ENCODE measurements around the gene NOL4L.
"Not testable (repeated sequence)": the region's sequence is repeated elsewhere in the genome, so short reads cannot be mapped to it uniquely, and the experiment has no call there.

Gene NOL4L

DNA sequence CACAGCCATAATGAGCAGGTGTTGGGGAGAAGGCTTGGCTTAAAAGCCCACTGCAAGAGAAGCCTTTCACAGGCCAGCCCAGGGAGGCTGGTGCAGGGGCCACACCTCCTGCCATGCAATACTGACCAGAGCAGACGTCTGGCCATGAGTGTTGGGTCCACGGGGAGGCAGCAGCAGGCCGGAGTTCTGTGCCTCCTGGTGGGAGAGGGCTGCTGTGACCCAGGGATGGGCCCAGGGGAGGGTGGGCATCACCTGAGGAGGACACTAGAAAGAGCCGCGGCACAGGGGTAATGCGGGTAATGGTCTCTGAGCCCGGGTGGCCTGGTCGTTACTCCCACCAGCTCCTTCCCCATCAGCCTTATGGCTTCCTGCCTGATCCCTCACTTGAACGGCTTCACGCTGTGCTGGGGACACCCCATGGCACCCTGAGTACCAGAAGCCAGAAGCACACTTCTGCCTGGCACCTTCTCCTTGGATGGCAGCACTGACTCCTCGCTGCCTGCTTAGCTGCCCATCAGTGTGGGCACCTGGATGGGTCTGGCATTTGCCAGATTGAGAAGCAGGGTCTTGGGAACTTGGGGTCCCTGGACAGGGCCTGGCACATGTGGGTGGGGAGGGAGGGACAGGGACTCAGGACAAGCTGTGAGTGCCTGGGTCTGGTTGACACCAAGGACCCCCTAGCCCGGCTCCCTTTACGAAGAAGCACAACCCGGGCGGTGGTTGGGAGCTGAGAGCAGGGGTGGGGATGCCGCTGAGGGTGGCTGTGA lies 118.2 kb downstream of the NOL4L start:
- no peak for ATAC-seq
- TF ChIP-seq TOX (CRISPR knock-in tag; IDR thresholded peaks at IDR 0.05; ENCODE audit: borderline replicate concordance) (no peak), SNAI2 (CRISPR knock-in tag; IDR thresholded peaks at IDR 0.05) (no peak), TSHZ2 (CRISPR knock-in tag; IDR thresholded peaks at IDR 0.05) (no peak), ISL1 (CRISPR knock-in tag; IDR thresholded peaks at IDR 0.05) (no peak), ESRRG (CRISPR knock-in tag; IDR thresholded peaks at IDR 0.05) (no peak), CSDC2 (CRISPR knock-in tag; IDR thresholded peaks at IDR 0.05) (no peak), CREB5 (CRISPR knock-in tag; IDR thresholded peaks at IDR 0.05; ENCODE audit: low read depth) (no peak), RARB (CRISPR knock-in tag; IDR thresholded peaks at IDR 0.05) (no peak), PPARA (CRISPR knock-in tag; IDR thresholded peaks at IDR 0.05; ENCODE audit: borderline replicate concordance) (no peak), ZFP30 (CRISPR knock-in tag; IDR thresholded peaks at IDR 0.05) (no peak)

- ATAC-seq: not testable (repeated sequence)
Observed at GRCh38 chr20:32465901-32466675, 119.0 kb downstream of the NOL4L start.

- no peak for TF ChIP-seq ZC3H10 (CRISPR knock-in tag; IDR thresholded peaks at IDR 0.05)
- TF ChIP-seq BACH2 (CRISPR knock-in tag; IDR thresholded peaks at IDR 0.05; ENCODE audit: borderline replicate concordance): no peak
- TF ChIP-seq ZFP30 (CRISPR knock-in tag; IDR thresholded peaks at IDR 0.05): no peak
- TF ChIP-seq, protein P1, sequence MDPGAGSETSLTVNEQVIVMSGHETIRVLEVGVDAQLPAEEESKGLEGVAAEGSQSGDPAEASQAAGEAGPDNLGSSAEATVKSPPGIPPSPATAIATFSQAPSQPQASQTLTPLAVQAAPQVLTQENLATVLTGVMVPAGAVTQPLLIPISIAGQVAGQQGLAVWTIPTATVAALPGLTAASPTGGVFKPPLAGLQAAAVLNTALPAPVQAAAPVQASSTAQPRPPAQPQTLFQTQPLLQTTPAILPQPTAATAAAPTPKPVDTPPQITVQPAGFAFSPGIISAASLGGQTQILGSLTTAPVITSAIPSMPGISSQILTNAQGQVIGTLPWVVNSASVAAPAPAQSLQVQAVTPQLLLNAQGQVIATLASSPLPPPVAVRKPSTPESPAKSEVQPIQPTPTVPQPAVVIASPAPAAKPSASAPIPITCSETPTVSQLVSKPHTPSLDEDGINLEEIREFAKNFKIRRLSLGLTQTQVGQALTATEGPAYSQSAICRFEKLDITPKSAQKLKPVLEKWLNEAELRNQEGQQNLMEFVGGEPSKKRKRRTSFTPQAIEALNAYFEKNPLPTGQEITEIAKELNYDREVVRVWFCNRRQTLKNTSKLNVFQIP (CRISPR knock-in tag; IDR thresholded peaks at IDR 0.05; ENCODE audit: borderline replicate concordance, low read depth): no peak
- no peak for TF ChIP-seq OSR1 (CRISPR knock-in tag; IDR thresholded peaks at IDR 0.05)
- no peak for TF ChIP-seq TOX (CRISPR knock-in tag; IDR thresholded peaks at IDR 0.05; ENCODE audit: borderline replicate concordance)
- TF ChIP-seq PATZ1 (CRISPR knock-in tag; IDR thresholded peaks at IDR 0.05; ENCODE audit: borderline replicate concordance): no peak
- no peak for TF ChIP-seq SNAI2 (CRISPR knock-in tag; IDR thresholded peaks at IDR 0.05)
- no peak for TF ChIP-seq RARB (CRISPR knock-in tag; IDR thresholded peaks at IDR 0.05)
- TF ChIP-seq CSRNP3 (CRISPR knock-in tag; IDR thresholded peaks at IDR 0.05): no peak
- no peak for TF ChIP-seq ZNF70 (CRISPR knock-in tag; IDR thresholded peaks at IDR 0.05)
- no peak for TF ChIP-seq GLIS3 (CRISPR knock-in tag; IDR thresholded peaks at IDR 0.05)
- no peak for TF ChIP-seq CSDC2 (CRISPR knock-in tag; IDR thresholded peaks at IDR 0.05)
- no peak for ATAC-seq
Observed at GRCh38 chr20:32465092-32465900, 119.8 kb downstream of the NOL4L start.

Data from SK-N-SH treated with all-trans-retinoic acid at 6 μM for 48 hours (cell line).